ENCODE data around the gene TGFB1.

Gene TGFB1

DNA sequence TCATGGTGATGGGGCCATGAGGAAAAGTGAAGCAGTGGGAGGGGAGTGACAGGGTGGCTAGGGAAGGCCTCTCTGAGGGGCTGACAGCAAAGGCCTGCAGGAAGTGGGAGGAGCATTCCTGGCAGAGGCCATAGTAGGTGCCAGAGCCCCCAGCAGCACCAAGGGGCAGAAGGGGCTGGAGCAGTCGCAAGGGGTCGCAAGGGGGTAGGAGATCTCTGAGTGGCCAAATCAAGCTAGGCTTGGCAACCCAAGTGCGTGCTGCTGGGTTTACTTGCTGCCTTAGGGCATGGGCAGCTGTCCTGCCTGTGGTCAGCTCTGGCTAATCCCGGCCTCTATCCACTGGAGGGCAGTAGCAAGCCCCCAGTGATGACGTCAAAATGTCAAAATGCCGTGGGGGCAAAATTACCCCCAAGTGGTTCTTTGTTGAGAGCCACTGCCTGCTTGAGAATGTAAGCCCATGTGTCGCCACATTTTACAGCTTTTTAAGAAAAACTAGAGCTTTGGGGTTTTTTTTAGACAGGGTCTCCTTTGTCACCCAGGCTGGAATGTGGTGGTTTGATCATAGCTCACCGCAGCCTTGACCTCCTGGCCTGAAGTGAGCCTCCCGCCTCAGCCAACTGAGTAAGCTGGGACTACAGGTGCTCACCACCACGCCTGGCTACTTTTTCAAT lies 32.0 kb downstream of the TGFB1 start:
- no peak for DNase-seq (ENCODE audit: low read depth, low spot score)

DNA sequence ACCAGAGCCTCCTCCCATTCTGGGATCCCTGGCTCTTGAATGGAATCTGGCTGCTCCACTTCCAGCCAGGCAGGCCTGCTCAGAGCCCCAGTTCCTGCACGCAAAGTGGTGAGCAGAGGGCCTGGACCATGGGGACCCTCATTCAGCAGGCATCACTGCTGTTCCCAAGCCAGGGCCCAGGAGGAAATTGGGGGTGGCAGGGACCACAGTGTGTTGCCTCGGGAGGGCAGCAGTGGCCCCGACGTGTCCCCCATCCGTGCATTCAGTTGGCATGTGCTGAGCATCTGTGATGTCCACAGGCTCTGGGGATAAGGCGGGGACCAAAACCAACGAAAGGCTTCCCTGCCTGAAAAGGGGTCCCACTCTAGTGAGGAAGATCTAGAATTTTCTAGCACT lies 32.5 kb downstream of the TGFB1 start:
- no peak for DNase-seq (ENCODE audit: low read depth, low spot score)

DNA sequence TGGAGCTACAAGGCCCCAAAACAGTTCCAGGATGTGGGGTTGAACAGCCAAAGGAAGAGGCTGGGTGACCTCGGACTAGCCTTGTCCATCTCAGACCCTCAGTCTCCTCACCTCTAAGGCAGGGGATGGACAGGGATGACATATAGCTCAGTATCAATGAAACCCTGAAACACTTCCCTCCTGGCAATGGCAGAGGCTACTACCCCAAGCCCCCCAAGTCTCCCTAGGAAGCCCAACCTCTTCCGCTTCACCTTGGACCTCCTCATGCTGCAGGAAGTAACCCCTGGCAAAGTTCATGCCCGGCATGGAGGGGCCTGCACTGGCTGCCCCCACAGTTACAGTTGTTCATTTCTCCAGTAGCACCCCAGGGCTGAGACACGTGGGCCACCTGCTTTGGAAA lies 33.2 kb downstream of the TGFB1 start:
- DNase-seq (ENCODE audit: low read depth, low spot score): no peak

DNA sequence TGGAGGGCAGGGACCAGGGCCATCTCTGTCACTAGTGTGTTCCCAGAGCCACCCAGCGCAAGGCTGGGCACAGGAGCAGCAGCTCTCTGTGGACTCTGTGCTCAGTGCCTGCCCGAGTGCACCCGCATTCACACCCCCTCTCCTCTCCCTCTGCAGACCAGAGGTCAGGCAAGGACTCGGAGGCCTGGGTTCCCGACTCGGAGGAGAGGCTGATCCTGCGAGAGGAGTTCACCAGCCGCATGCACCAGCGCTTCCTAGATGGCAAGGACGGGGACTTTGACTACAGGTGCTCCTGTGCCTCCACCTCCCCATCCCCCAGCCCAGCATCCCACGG lies 33.6 kb downstream of the TGFB1 start:
- no peak for DNase-seq (ENCODE audit: low read depth, low spot score)

DNA sequence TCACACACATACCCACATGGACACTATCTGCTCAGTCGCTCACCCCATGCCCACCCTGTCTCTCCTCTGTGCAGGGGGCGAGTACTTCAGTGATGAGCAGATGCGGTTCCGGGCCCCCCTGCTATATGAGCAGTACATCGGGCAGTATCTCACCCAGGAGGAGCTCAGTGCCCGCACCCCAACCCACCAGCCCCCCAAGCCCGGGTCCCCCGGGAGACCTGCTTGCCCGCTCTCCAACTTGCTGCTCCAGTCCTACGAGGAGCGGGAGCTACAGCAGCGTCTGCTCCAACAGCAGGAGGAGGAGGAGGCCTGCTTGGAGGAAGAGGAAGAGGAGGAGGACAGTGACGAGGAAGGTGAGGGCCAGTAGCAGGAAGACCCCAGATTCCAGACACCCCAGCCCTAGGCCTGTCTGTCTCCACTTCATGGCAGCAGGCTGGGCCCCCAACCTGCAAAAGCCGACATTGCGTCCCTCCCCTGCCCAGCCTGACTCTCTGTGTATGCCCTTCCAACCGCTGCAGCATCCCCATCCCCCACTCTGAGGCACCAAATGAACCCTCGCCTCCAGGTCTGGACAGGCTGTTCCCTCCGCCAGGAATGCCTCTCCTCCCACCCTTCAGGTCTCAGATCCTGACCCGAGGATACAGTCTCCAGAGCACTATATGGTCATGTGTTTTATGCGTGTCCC lies 34.1 kb downstream of the TGFB1 start:
- DNase-seq (ENCODE audit: low read depth, low spot score): no peak

DNA sequence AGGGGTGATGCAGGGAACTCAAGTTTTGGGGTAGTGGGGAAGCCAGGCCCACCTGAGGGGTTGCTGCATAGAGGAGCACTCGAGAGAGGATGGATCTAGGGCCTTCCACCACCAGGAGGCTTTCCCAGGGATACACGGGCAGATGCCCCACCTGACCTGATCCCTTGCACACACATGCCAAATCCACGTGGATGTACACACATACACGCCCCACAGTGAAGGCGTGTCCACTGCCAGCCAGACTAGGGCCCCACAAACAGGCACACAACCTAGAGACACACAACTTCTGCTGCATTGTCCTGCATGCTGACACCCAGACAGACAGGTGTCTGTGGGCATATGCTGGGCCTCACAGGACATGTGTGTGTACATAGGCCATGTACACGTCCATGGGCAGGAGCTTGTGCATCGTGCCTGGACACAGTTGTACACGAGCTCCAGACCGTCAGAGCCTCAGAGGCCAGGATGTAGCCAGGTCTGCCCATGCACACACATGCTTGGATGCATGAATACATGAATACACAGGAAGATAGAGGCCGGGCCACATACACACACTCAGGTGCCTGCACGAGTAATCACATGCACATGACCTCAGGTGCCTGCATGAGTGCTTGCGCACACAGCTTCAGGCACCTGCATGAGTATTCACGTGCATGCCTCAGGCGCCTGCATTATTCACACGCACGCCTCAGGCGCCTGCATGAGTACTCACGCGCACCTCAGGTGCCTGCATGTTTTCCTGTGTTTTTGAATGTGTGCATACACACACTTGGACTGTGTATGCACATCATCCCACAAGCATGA lies 34.8 kb downstream of the TGFB1 start:
- no peak for DNase-seq (ENCODE audit: low read depth, low spot score)

DNA sequence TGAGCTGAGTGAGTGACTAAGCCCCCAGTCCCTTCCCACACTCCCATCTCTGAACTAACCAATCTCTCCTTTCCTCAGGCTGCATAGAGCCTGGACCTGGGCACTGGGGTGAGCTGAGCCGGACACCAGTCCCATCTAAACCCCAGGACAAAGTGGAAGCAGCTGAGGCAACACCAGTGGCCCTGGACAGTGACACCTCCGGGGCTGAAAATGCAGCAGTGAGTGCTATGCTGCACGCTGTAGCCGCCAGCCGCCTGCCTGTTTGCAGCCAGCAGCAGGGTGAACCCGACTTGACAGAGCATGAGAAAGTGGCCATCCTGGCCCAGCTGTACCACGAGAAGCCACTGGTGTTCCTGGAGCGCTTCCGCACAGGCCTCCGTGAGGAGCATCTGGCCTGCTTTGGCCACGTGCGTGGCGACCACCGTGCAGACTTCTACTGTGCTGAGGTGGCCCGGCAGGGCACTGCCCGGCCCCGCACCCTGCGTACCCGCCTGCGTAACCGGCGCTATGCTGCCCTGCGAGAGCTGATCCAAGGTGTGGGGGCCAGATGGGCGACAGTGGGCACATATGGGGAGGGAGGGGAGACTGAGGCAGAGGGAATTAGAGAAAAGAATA lies 37.3 kb downstream of the TGFB1 start:
- DNase-seq (ENCODE audit: low read depth, low spot score): no peak

DNA sequence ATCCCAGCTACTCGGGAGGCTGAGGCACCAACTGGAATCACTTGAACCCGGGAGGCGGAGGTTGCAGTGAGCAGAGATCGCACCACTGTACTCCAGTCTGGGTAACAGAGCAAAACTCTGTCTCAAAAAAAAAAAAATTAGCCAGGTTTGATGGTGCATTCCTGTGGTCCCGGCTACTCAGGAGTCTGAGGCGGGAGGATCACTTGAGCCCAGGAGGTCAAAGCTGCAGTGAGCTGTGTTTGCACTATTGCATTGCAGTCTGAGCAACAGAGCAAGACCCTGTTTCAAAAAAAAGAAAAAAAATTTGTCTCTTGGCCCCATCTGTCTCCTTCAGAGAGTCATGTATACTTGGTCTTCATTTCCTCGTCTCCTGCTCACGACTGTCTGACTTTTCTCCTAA lies 42.1 kb downstream of the TGFB1 start:
- no peak for DNase-seq (ENCODE audit: low read depth, low spot score)

DNA sequence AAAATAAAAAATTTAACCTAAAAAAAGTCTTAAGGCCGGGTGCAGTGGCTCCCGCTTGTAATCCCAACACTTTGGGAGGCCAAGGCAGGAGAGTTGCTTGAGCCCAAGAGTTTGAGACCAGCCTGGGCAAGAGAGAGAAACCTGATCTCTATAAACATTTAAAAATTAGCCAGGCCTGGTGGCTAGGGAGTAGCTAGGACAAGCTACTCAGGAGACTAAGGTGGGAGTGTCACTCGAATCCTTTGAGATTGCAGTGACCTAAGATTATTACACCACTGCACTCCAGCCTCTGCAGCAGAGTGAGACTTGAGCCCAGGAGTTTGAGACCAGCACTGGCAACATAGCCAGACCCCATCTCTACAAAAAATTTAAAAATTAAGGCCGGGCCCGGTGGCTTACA lies 42.6 kb downstream of the TGFB1 start:
- no peak for DNase-seq (ENCODE audit: low read depth, low spot score)

DNA sequence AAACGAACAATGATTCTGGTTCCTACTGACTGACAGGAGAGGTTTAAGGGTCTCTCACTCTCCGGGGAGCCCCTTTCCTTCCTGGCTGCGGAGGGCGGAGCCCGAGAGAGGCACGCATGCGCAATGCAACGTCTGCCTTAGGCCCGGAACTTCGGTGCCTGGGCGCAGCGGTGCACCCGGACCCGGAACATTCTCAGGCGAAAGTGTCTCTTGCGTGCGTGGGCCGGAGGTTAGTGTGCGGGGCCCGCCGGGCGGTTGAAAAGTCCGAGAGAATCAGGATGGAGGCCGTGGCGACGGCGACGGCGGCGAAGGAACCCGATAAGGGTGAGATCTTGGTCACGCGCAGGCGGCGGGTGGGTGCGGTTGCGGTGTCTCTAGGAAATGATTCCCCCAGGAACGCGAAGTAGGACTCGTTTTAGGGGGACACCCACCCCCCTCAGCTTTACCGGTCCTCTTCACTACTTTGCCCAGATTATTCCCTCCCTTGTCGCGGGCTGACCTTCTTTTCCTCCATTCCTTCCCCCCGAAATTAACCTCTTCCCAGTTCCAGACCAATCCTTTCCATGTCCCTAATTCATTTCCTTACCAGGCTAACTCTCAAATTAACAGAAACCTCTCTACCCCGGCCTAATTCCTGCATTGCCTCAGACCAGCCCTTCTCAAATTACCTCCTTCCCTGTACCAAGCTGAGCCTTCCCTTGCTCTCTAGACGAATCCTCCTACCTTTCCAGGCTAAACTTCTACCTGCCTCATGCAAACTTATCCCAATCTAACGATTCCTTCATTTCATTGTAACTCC lies 43.5 kb downstream of the TGFB1 start, which contains the start of gene CCDC97:
Gene CCDC97 (plus strand): TSS at position 140 of the 799 bp plus-strand sequence. CDS start 139 bp downstream, at position 279.
- peak; percentile 72 for DNase-seq (ENCODE audit: low read depth, low spot score)

DNA sequence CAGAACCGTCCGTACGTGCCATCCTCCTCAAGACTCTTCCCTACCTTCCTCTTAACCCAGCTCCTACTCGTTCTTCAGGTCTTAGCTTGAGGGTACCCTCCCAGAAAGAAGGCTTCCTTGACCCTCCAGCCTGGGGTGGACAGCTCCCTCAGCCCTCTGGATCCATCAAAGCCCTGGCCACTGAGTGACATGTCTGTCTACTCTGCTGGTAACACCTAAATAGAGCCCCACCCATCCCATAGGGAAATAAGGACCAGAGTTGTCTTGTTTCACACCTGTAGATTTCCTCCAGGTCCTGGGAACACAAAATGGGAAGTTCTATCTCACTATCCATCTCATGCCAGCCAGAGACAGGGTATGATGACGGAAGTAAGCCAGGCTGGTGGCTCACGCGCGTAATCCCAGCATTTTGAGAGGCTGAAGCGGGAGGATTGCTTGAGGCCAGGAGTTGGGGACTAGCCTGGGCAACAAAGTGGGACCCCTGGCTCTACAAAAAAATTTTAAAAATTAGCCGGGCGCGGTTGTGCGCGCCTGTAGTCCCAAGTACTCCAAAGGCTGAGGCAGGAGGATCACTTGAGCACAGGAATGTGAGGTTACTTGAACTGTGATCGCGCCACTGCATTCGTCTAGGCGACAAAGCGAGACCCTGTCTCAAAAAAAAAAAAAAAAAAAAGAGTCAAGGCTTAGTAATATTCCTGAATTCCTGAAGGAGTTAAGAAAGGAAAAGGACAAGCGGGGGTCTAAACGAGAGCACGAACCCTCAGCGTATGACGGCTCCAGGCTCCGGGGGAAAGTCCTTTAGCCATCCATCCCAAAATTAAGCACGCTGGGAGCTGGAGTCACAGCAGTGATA lies 44.3 kb downstream of the TGFB1 start:
- DNase-seq (ENCODE audit: low read depth, low spot score): no peak

DNA sequence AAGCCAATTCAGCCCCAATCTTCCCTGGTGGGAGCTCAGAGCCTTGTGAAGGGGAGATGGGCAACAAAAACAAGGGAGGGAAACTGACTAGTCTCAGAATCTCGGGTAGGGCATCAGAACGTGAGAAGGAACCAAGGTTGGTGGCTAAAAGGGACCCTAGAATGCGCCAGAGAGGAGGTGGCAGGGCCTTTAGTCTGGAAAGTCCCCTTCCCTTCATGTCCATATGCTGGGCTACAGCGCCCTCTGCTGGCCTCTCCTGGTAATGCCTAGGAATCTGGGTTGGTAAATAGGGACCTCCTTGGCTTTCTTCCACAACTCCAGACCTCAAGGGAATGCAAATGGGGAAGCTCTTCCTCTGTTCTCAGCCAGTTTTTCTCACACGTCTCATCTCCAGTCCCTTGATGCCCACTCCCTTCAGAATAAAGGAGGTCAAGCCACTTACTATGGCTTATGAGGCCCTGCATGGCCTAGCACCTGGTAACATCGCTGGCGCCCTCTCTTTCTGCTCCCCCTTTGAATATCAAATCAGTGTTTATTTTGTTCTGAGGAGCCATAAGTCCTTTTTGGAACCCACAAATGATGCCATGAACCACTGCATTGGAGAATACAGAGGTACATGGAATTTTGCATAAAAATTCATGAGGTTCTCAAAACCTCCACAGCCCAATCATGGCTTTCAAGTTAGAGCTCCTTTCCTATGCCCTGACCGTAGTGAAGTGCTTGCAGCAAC lies 45.1 kb downstream of the TGFB1 start:
- DNase-seq (ENCODE audit: low read depth, low spot score): peak; percentile 86

DNA sequence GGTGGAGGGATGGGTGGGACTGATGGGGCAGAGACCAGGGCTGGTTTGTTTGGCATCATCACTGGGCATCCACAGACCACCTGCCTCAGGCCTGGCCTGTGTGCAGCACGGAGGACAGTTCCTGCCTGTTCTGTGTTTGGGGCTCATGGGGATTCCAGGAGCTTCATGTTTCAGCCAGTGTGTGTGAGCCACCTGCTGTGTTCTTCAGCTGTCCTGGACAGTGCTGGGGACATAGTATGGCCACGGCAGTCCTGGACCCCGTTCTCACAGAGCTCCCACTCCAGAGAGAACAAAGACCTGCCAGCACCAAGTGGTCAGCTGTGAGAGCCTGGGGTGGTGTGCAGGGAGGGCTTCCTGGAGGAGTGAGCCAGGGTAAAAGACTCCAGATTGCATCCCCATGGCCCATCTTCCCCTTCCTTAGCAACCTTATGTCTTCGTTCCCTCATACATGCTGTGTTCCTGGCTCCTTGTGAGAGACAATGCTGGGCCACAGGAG lies 45.7 kb downstream of the TGFB1 start:
- DNase-seq (ENCODE audit: low read depth, low spot score): no peak

DNA sequence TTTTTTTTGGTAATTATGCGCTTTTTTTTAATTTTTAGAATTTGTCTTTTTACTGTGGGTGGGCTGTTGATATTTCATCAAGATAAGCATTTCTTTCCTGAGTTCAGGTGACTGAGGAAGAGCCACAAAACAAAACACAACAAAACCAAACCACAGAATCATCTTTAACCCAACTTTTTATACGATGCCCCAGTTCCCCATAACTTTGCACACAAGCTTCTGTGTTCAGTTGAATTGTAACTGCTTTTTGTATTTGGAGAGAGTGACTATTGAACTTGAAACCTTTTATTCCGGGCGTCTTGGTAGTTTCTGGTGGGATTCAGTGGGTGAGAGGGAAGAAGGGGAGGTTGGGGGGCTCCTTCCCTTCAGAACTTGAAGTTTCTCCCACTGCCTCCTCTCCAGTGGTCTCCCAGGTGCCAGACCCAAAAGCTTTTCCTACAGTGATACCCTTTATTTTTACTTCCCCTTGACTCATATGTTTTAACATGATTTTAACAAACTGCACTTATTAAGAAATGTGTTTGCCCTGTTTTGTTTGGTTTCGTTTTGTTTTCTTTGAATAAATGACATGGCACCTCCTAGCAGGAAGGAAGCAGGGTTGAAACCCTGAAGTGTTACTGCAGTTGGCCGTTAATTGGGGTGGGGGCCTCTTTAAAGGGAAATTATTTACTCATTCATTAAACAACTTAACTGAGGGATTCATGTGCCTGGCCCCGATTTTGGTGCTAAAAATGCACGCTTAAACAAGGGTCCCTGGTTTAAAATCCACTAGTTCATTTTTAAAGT lies 46.4 kb downstream of the TGFB1 start:
- no peak for DNase-seq (ENCODE audit: low read depth, low spot score)

DNA sequence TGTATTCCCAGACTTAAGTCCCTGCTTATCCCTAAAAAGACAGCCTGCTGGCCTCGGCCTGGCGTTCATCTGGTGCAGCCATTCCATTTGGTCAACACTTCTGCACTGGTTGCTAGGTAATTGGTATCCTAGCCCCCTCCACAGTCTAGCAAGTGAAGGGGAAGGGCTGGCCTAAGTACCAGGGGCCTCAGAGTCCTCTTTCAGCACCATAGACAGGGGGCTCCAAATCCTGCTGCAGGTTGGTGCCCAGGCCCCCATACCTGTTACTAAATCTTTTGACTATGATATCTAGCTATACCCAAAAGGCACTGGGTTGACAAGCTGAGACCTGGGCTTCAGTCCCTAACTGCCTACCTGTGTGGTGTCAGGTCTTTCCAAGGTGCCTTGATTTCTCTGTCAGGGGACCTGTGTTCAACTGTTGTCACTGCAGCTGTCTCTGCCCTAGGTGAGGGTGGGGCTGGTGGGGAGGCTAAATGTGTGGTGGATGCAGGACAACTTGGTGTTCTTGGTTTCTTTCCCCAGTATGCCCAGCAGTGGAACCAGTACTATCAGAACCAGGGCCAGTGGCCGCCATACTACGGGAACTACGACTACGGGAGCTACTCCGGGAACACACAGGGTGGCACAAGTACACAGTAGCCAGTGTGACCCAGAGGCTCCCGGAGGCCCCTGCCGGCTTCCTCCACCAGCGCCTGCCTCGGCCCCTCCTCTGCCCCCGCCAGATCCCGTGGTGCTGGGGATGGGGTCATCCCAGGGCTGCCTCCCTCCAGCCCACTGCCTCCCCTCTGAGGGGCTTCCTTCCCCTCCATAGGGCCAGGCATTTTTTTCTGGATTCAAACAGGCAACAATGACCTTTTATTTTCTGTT lies 47.6 kb downstream of the TGFB1 start:
- no peak for DNase-seq (ENCODE audit: low read depth, low spot score)

DNA sequence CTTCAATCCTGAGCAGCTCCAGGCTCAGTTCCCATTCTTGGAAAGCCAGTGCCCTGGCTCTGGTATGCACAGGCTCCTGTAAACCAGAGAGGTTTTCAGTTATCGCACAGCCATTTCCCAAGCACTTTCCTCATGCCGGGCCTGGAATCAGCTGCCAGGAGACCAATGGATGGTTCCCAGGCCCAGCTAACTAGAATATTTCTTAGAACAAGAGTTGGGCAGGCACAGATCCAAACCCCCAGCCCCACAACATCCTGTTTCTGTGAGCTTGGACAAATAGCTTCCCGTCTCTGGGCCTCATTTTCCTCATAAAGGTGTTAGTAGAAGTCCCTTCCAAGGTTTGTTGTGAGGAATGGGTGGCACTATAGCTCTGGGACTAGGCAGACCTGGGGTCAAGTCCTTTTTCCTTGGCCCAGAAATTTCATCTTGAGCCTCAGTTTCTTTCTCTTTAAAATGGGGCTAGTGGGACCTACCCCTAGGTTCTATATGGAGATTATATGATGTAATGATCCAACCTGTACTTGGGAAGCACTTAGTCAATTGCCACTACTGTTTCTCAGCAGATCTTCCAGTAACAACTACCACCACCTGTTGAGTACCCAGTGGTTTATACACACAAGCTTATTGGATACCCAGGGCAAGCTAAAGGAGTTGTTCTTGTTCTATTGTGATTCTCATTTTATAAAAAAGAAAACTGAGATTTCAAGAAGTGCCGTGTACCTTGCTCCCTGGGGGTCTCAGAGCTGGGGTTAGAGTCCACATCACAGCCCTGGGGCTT lies 48.8 kb downstream of the TGFB1 start:
- DNase-seq (ENCODE audit: low read depth, low spot score): no peak

DNA sequence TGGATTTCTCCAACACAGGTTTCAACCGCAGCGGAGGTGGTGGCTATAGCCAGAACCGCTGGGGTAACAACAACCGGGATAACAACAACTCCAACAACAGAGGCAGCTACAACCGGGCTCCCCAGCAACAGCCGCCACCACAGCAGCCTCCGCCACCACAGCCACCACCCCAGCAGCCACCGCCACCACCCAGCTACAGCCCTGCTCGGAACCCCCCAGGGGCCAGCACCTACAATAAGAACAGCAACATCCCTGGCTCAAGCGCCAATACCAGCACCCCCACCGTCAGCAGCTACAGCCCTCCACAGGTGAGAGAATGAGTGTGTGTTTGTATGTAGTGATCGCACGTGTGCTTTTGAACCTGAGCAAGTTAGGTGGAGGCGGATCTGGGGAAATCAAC lies 49.8 kb downstream of the TGFB1 start:
- no peak for DNase-seq (ENCODE audit: low read depth, low spot score)

Measured in activated naive CD8-positive, alpha-beta T cell treated with anti-CD3 and anti-CD28 coated beads, Interleukin-2, amount 50 U/mL, for 16 hours (primary cell).